NCI-H526 treated with DMSO at 0.1 percent for 48 hours (cell line): ENCODE data around the gene KRT75.
A peak's percentile ranks its signal among the peaks of the same experiment; 100 is the strongest.
"Not testable (repeated sequence)": the region's sequence is repeated elsewhere in the genome, so short reads cannot be mapped to it uniquely, and the experiment has no call there.

Experiments
- DNase-seq: peaks from one replicate; lab custom pipeline; 2025; lab: John Stamatoyannopoulos, UW

KRT75 gene

DNA sequence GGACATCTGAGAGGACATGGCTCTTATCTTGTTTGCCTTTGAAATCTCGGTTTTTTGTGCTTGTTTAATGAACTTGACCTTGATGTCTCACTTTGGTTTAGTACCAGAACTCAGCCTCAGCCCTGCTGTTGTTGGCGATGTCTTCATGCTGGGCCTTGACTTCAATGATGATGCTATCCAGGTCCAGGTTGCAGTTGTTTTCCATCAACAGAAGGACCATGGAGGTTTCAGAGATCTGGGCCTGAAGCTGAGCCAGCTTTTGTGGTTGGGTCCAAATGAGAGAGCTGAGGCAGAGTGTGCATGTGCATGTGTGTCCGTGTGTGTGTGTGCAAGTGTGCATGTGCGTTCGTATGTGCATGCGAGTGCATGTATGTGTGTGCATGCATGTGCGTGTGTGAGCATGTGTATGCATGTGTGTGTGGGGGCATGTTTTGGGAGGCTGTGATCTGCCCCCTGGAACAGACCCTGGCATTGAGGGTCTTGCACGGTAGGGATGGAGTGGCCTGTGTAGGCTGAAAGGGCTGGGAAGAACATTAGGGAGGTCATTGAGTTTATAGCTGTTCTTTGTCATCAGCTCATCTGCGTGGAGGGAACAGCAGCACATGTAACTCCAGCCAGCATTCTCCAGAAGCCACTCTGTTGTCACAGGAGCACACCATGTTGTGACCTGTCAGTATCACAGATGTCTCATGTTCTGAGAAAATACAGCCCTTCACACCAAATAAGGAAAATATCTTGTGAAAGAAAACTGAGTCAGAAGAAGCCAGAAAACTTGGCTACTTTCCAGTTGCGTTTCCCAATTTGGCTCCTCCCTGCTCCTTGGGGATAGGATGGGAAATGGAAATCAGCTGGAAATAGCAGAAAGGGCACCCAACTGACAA is 18.1 kb downstream of the KRT75 start:
- no peak for DNase-seq

DNA sequence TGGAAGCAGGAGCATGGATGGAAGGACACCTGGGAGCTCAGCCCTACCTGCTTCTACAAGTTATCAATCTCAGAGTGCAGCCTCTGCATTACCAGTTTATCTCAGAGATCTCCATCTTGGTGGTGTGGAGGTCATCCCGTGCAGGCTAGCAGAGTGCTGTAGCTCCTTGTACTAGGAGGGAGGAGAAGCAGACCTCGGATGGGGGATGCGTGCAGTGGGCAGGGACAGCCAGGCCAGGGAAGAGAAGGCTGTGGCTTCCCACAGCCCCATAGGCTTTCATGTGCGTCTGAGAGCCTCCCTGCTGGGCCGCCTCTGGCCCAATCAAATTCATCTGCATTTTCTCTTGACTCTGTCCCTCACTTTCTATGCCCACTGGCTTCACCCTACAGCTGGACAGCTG is 19.2 kb downstream of the KRT75 start:
- DNase-seq: no peak

- DNase-seq: no peak
These were observed 20.3 kb downstream of the KRT75 start for GRCh38 chr12:52413782-52414345.

- no peak for DNase-seq
These were observed 21.0 kb downstream of the KRT75 start for GRCh38 chr12:52413202-52413601.

GRCh38 chr12:52411815-52412214 is 22.4 kb downstream of the KRT75 start:
- DNase-seq: no peak

- not testable (repeated sequence) for DNase-seq
These were observed 23.5 kb downstream of the KRT75 start for GRCh38 chr12:52410589-52411248.

GRCh38 chr12:52407918-52408317 is 26.3 kb downstream of the KRT75 start:
- no peak for DNase-seq

GRCh38 chr12:52405922-52406385 is 28.2 kb downstream of the KRT75 start, which contains the start of gene KRT82:
Gene KRT82 (minus strand): TSS chr12:52406335. CDS start chr12:52406277, 58 bp downstream.
- DNase-seq: no peak

GRCh38 chr12:52404951-52405350 is 29.2 kb downstream of the KRT75 start:
- no peak for DNase-seq

DNA sequence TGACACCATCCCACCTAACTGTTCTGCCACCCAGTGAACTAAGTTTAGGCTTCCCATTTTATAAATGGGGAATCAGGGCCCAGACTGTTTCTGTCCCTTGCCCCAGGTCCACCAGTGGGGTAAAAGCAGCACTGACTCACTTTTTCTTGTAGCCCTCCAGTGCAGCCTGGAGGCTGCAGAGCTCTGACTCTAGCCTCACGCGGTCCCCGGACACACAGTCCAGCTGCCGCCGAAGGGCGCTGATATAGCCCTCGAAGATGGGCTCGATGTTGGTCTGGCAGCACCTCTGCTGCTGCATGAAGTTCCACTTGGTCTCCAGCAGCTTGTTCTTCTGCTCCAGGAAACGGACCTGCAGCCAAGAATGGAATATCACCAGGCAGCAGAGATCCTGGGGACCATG is 30.6 kb downstream of the KRT75 start:
- DNase-seq: no peak

DNA sequence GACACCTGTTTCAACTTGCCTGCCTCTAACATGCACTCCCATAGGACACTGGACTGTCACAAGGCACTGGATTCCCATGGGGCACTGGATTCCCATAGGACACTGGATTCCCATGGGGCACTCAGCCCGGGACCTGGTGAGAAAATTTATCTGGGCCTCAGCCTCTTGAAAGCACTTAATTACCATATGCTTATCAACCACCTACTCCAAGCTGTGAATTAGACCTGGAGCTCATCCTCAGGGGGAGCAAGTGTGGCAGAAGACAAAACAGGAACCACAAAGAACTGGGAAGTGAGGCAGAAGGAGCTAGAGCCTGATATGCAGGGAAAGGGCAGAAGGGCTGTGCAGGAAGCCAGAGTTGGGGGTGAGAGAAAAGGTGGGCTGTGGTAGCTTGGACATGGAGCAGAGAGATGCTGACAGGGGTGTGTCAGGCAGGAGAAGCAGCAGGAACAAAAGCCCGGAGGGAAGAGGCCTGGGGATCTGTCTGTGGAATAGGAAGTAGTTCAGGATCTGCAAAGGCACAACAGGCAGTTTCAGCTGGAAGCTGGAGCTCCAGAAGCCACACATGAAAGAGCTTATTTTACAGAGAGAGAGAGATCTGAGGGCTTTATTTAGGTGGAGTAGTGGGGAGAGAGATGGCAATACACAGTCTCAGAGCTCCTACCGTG is 31.2 kb downstream of the KRT75 start:
- DNase-seq: no peak

- DNase-seq: no peak
These were observed 31.8 kb downstream of the KRT75 start for GRCh38 chr12:52402377-52402776.

DNA sequence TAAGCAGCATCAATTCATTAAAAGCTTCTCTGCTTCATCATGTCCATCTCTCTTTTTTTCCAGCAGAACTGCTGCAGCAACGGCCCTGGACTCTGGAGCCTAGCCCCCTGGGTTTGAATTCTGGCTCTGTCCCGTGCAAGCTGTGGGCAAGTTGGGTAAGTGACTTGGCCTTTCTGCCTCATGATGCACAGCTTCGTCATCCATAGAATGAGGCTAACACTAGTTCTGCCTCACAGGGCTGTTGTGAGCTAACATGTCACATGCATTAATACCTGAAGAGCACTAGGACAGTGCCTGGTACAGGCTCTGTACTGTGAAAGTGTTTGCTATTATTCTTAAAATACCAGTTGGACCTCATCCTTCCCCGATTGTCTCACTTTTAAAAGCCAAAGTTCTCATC is 32.2 kb downstream of the KRT75 start:
- DNase-seq: no peak

GRCh38 chr12:52401526-52401925 is 32.6 kb downstream of the KRT75 start:
- no peak for DNase-seq

GRCh38 chr12:52400906-52401305 is 33.3 kb downstream of the KRT75 start:
- DNase-seq: no peak

DNA sequence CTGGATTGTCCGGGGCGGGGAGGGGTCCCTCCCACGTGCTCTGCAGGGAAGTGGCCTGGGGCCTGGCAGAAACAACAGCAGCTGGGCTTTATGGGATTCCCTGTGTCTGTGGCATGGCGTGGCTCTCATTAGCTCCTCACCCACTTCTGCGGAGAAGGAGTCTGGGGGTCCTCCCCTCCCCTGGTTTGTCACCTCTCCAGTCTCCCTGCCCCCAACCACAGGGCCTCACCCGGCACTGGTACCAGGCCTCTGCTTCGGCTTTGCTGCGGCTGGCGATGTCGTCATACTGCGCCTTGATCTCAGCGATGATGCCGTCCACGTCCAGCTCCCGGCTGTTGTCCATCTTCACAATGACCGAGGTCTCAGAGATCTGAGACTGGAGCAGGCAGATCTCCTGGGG is 34.4 kb downstream of the KRT75 start:
- no peak for DNase-seq

- no peak for DNase-seq
These were observed 36.0 kb downstream of the KRT75 start for GRCh38 chr12:52398176-52398575.

- DNase-seq: no peak
These were observed 37.5 kb downstream of the KRT75 start for GRCh38 chr12:52396656-52397055.

- DNase-seq: peak; percentile 43
These were observed 38.3 kb downstream of the KRT75 start for GRCh38 chr12:52395761-52396434.

DNA sequence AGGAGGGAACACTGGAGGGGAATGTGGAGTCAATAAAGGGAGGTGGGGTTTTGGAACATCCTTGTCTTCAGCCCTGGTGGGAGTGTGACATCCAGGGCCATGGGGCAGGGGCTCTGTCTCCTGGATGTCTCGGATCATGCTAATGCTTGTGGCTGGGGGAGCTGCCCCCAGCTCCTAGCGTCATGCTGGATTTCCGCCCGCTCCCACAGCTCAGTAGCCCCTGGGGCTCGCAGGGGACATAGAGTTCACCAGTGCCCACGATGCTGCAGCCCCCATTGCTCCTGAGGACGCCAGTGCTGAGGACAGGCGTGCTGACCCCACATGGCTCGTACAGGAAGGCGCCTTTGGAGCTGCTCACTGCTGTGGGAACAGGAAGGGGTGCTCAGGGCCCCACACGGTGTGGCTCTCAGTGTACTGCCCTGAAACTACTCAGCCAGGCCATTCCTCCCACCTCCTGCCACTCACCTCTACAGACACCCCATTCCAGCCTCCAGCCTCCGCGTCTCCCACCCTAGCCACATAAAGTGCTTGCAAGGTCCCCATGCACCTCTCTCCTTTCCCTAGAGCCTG is 39.2 kb downstream of the KRT75 start:
- DNase-seq: no peak

GRCh38 chr12:52392465-52393007 is 41.6 kb downstream of the KRT75 start:
- DNase-seq: no peak
